HUDEP-2 (cell line): ENCODE measurements around the gene ABCF1.

Source experiments
- DNase-seq, 76 experiments: peaks; one replicate each; lab custom pipeline; 2025; ENCODE audit not compliant: unreplicated experiment in 76 of 76; lab: John Stamatoyannopoulos, UW

The ABCF1 gene

GRCh38 chr6:30556906-30557682 lies 14.1 kb upstream of the ABCF1 start, which contains the start of gene PRR3:
PRR3 (plus strand) TSS chr6:30557295; CDS start chr6:30557345, 50 bp downstream.
- peak in 74 of 76 experiments; percentile 62 to 98 (median 86) for DNase-seq

GRCh38 chr6:30557683-30557981 lies 13.6 kb upstream of the ABCF1 start:
- DNase-seq: peak in 23 of 76 experiments; percentile 8 to 67 (median 49)

- no peak for DNase-seq
These were observed 10.3 kb upstream of the ABCF1 start for GRCh38 chr6:30560930-30561329.

- no peak for DNase-seq
These were observed 8.5 kb upstream of the ABCF1 start for GRCh38 chr6:30562470-30563425.

GRCh38 chr6:30564114-30564513 lies 7.1 kb upstream of the ABCF1 start:
- no peak for DNase-seq

GRCh38 chr6:30565772-30566171 lies 5.5 kb upstream of the ABCF1 start:
- peak in 1 of 76 experiments; percentile 15 for DNase-seq

GRCh38 chr6:30568245-30568644 lies 3.0 kb upstream of the ABCF1 start:
- peak in 1 of 76 experiments; percentile 11 for DNase-seq

GRCh38 chr6:30570263-30570662 lies 979 bp upstream of the ABCF1 start:
- DNase-seq: no peak

GRCh38 chr6:30570740-30571074 lies 535 bp upstream of the ABCF1 start:
- peak in 3 of 76 experiments; percentile 27 to 91 (median 65) for DNase-seq

- DNase-seq: no peak
These were observed 480 bp downstream of the ABCF1 start for GRCh38 chr6:30571762-30572082.

GRCh38 chr6:30572148-30572547 lies 906 bp downstream of the ABCF1 start:
- DNase-seq: no peak

GRCh38 chr6:30573113-30573512 lies 1.9 kb downstream of the ABCF1 start:
- no peak for DNase-seq

GRCh38 chr6:30578051-30578450 lies 6.8 kb downstream of the ABCF1 start:
- DNase-seq: no peak

GRCh38 chr6:30583921-30584320 lies 12.7 kb downstream of the ABCF1 start:
- DNase-seq: no peak

GRCh38 chr6:30589754-30590358 lies 18.6 kb downstream of the ABCF1 start:
- no peak for DNase-seq

GRCh38 chr6:30590509-30590908 lies 19.3 kb downstream of the ABCF1 start:
- DNase-seq: no peak

GRCh38 chr6:30591008-30591407 lies 19.8 kb downstream of the ABCF1 start:
- DNase-seq: peak in 1 of 76 experiments; percentile 13

GRCh38 chr6:30592287-30592686 lies 21.0 kb downstream of the ABCF1 start:
- no peak for DNase-seq

GRCh38 chr6:30597315-30598144 lies 26.3 kb downstream of the ABCF1 start:
- peak in 72 of 76 experiments; percentile 11 to 89 (median 69) for DNase-seq

- no peak for DNase-seq
These were observed 27.8 kb downstream of the ABCF1 start for GRCh38 chr6:30598912-30599624.
